ENCODE data around the gene GTF3C1.
"Not testable (repeated sequence)": the region's sequence is repeated elsewhere in the genome, so short reads cannot be mapped to it uniquely, and the experiment has no call there.

GTF3C1 gene

DNA sequence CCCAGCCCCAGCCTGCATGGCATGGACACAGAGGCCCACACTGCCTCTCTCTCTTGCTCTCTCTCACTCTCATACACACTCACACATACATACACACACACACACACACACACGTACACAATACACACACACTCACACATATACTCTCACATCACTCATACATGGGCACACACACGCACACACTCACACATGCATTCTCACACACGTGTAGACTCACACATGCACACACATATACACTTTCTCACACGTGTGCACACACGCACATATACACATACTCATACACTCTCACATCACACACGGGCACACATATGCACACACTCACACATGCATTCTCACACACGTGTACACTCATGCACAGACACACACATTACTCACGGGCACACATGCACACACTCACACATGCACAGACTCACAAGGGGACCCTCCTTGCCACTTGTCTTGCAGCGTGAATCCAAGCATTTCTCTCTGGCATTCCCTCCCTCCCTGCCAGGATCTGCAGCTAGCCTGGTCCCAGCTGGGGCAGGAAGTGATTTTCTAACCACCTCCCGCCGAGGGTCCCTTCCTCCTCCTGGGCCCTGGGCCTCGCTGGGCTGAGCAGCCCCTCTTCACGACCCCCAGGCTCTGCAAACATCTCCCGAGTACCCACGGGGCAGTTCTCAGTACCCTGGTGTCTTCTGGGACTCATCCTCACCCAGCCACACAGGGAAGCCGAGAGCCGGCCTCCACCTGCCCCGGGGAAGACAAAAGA is 110.3 kb downstream of the GTF3C1 start:
- intact Hi-C loops (cut with DNase I), result no loop called here
- peak in 4 of 42 donors; percentile 2 to 18 (median 8) for DNase-seq

DNA sequence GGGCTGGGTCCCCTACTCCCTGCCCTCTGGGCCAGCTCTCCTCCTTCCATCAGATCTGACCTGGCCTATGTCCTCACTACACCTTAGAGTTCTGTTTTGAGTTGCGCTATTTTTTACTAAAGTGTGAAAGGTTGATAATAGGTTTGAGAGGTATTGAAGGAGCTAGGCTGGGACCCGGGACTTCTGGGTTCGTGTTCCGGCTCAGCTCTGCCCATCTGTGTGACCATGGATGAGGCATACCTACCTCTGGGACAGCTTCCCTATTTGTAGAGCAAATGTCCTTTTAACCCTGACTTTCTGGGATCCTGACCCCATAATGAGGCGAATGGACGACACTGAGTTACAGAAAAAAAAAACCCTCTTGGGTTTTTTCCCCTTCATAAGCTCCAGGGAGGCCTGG is 111.8 kb downstream of the GTF3C1 start:
- peak in 6 of 42 donors; percentile 1 to 15 (median 4) for DNase-seq
- intact Hi-C loops (cut with DNase I), result no loop called here

DNA sequence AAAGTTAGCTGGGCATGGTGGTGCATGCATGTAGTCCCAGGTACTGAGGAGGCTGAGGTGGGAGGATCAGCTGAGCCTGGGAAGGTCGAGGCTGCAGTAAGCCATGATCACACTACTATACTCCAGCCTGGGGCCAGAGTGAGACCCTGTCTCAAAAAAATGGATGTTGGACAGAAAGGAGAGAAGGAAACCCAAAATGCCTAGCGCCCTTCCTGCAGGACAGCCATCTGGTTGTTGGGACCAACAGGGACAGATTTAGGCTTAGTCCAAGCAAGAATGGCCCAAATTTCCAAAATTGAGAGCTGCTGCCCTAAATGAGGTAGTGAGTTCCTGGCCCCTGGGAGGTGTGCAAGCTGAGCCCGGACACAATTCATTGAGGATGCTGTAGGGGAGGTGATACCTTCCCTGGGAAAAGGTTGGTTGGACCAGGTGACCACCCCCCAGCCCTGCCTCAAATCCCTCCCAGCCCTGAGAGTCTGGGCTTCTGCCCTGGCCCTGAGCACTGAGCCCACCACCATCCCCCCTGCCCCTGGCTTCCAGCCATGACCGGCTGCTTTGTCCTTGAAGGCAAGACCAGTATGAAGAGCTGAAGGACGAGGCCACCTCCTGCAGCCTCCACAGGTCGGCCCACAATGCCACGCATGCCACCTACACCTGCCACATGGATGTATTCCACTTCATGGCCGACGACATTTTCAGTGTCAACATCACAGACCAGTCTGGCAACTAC is 112.6 kb downstream of the GTF3C1 start:
- peak in 11 of 42 donors; percentile 2 to 39 (median 8) for DNase-seq
- intact Hi-C loops (cut with DNase I), result no loop called here

DNA sequence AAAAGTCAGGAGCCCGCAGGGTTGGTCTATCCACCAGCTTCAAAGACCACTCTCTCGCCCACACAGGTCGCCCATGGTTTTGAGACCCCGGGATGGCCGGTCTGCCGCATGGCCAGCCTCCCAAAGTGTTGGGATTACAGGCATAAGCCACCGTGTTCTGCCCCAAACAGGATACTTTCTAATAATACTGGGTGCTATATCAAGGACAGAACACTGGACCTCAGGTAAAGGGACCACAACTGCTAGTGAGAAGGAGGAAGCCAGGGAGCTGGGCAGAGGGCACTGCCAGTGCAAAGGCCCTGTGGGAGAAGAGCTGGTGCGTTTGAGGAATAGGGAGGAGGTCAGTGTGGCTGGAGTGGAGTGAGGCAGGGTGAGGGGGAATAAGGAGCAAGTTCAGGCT is 113.6 kb downstream of the GTF3C1 start:
- DNase-seq, result peak in 12 of 42 donors; percentile 1 to 27 (median 8)
- intact Hi-C loops (cut with DNase I), result no loop called here

DNA sequence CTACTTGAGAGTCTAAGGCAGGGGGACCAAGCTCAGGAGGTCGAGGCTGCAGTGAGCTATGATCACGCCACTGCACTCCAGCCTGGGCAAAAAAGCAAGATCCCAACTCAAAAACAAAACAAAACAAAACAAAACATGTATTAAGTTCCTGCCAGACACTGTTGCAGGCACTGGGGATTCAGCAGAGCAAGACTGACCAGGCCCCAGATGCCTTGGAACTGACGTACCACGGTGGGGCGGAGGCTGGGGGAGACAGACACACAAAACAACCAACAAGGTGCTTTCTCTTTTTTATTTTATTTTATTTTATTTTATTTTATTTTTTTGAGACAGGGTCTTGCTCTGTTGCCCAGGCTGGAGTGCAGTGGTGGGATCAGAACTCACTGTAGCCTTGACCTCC is 114.6 kb downstream of the GTF3C1 start:
- intact Hi-C loops (cut with DNase I), result not testable (repeated sequence)
- DNase-seq, result peak in 10 of 42 donors; percentile 3 to 39 (median 20)

DNA sequence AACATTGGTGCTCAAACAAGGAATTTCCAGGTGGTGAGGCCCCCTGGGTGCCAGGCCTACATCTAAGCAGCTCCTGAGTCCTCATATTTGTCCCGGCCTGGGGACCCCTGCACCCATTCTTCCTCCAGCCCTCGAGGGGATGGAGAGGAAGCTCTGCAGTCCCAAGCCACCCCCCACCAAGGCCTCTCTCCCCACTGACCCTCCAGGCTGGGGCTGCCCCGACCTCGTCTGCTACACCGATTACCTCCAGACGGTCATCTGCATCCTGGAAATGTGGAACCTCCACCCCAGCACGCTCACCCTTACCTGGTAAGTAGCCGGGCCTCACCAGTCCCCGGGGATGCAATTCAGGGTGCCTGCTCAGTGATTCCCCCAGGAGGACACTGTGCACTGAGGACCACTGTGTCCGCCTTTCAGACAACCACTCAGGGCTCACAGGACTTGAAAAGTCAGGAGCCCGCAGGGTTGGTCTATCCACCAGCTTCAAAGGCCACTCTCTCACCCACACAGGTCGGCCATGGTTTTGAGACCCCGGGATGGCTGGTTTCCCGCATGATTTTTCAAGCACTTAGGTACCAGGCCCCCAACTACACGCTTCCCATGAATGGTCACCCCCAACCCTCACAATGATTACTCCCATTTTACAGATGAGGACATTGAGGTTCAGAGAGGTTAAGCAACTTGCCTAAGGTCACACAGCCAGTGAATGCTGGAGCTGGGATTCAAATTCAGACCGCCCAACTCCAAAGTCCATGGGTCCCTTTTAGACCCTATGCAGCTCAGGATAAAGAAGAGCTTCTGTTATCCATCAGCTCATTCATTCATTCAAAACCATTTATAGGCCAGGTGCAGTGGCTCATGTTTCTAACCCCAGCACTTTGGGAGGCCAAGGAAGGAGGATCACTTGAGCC is 115.3 kb downstream of the GTF3C1 start:
- intact Hi-C loops (cut with DNase I), result no loop called here
- peak in 11 of 42 donors; percentile 1 to 27 (median 15) for DNase-seq

DNA sequence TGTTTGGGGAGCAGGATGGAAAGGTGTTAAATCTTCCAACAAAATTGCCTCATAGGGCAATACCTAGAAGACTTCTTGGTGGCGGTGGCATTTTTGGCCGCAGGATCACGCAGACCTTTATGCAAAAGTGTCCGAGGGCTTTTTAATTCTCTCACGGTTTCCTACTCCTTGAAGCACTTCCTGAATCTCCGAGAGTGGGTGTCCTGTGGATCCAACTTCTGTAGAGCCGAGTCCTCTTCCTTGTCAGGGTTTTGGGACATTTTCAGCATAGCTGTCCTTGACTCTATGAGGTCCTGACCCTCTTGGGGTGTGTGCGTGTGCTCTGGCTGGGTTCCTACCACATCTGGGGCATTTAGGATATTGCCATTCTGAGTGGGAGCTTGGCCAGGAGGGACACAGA is 116.1 kb downstream of the GTF3C1 start:
- DNase-seq, result peak in 8 of 42 donors; percentile 3 to 23 (median 8)
- intact Hi-C loops (cut with DNase I), result no loop called here

DNA sequence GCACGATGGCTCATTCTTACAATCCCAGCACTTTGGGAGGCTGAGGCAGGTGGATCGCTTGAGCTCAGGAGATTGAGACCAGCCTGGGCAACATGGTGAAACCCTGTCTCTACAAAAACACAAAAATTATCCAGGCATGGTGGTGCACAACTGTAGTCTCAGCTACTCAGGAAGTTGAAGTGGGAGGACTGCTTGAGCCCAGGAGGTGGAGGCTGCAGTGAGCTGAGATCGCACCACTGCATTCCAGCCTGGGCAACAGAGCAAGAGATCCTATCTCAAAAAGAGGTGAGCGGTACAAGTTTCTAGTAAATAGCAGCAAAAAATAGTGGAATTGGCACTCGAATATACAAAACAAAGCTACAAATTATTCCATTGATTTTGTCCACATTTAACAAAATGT is 116.5 kb downstream of the GTF3C1 start:
- intact Hi-C loops (cut with DNase I), result not testable (repeated sequence)
- DNase-seq, result peak in 8 of 42 donors; percentile 1 to 28 (median 6)

DNA sequence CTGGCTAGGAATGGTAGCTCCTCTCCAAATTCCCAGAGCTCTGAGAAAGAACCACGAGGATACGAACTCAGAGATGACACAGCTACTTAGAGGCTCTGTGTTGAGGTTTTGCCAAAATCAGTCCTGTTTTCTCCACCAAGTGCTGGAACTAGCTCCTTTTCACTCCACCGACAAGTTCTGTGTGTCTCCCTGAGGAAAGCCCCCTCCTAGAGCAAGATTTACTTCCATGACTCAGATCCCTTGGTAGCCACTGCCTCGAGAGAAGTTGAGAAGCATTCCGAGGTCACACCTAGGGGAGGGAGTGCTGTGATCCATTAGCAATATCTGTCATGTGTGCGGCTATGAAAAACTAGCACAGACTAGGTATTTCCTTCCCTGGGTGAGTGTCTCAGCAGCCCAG is 117.2 kb downstream of the GTF3C1 start:
- intact Hi-C loops (cut with DNase I), result no loop called here
- peak in 5 of 42 donors; percentile 1 to 19 (median 3) for DNase-seq

DNA sequence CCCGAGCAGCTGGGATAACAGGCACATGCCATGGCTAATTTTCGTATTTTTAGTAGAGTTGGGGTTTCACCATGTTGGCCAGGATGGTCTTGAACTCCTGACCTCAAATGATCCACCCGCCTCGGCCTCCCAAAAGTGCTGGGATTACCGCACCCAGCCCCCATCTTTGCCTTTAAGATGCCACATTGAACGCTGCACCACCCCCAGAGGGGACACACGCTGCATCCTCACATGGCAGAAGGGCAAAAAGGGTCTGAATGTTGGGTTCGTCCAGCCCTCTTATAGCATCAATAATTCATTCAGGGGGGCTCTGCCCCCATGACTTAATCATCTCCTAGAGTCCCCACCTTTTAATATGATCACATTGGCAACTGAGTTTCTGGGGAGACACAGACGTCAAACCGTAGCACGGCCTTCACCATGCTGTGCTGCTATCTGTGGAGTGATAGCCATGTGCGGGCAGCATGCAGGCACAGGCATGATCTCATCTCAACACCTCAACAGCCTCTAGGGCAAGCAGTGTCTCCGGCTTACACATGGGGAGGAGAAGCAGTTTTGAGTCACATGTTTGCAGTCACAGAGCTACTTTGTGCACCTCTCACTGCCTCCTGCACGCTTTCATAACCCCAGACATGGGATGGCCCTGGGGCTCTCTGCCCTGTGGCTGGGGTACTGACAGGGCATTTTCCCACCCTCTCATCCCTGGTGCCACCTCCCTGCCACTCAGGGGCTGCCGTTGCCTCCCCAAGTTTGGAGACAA is 117.8 kb downstream of the GTF3C1 start:
- intact Hi-C loops (cut with DNase I), result no loop called here
- peak in 11 of 42 donors; percentile 3 to 26 (median 13) for DNase-seq

DNA sequence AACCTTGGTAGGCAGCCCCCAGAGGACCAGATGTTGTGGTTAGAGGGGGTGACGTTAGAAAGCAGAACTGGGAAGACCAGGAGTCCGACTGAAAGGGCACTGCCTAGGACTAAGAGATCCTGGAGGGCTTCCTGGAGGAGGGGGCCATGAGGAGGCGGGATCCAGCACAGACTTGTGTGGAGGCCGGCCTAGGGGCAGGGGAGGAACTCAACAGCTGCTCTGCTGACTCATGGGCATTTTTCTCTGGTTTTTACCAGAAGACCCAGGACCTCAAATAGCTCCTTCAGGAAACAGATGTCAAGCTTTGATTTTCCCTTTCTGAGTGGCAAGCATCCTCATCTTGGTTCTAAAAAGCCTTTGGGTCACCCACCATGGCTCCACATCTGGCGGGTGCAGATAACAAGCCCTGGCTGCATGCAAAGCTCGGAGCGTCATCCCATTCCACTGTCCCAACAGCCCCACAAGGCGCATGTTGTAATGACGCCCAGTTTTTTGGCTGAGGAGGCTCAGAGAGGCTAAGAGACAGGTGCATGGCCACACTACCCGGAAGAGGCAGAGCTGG is 118.7 kb downstream of the GTF3C1 start:
- DNase-seq, result peak in 9 of 42 donors; percentile 7 to 41 (median 28)
- intact Hi-C loops (cut with DNase I), result no loop called here

DNA sequence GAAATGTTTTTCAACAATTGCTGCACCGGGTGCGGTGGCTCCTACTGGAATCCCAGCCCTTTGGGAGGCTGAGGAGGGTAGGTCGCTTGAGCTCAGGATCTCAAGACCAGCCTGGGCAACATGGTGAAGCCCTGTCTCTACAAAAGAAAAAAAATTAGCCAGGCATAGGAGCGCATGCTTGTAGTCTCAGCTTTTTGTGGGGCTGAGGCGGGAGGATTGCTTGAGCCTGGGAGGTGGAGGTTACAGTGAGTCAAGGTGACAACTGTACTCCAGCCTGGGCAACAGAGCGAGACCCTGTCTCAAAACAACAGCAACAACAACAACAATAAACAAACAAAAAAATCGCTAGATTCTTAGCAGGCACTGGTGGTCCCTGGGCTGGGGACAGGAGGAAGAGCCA is 119.2 kb downstream of the GTF3C1 start:
- DNase-seq, result peak in 2 of 42 donors; percentile 6 to 25
- intact Hi-C loops (cut with DNase I), result no loop called here

DNA sequence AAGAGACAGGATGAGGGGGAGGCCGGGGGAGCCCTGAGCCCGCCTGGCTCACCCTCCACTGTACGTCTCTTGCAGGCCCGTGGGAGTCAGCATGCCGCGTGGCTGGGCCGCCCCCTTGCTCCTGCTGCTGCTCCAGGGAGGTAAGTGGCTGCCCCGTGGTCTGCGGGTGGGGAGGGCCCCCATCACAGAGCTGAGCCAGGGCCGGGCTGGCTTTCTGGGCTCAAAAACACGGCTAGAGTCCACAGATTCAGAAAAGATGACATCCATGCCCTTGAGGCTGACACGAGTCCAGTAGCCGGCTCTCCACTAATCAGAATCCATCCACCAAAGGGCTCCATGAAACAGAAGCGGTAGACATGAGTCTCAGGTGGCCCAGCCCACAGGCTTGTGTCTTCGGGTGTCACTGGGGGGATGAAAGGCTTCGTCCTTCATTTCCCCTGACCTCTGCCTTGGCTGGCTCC is 119.7 kb downstream of the GTF3C1 start:
- intact Hi-C loops (cut with DNase I), result no loop called here
- peak in 8 of 42 donors; percentile 7 to 33 (median 19) for DNase-seq

DNA sequence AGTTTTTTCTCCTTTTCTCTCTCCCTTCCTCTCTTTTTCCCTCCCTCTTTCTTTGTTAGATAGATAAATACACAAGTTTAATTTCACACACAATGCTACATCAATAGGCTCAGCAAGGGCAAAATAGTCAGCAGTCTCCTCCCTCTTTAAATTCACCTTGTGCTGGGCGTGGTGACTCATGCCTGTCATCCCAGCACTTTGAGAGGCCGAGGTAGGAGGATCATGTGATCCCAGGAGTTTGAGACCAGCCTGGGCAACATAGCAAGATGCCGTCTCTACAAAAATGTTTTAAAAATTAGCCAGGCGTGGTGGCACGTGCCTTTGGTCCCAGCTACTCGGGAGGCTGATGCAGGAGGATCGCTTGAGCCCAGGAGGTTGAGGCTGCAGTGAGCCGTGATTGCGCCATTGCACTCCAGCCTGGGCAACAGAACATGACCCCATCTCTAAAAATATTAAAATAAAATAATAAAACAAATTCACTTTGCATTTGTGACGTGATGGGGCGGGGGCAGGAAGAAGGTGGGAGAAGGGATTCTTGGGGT is 120.3 kb downstream of the GTF3C1 start:
- DNase-seq, result peak in 8 of 42 donors; percentile 3 to 28 (median 13)
- intact Hi-C loops (cut with DNase I), result no loop called here

DNA sequence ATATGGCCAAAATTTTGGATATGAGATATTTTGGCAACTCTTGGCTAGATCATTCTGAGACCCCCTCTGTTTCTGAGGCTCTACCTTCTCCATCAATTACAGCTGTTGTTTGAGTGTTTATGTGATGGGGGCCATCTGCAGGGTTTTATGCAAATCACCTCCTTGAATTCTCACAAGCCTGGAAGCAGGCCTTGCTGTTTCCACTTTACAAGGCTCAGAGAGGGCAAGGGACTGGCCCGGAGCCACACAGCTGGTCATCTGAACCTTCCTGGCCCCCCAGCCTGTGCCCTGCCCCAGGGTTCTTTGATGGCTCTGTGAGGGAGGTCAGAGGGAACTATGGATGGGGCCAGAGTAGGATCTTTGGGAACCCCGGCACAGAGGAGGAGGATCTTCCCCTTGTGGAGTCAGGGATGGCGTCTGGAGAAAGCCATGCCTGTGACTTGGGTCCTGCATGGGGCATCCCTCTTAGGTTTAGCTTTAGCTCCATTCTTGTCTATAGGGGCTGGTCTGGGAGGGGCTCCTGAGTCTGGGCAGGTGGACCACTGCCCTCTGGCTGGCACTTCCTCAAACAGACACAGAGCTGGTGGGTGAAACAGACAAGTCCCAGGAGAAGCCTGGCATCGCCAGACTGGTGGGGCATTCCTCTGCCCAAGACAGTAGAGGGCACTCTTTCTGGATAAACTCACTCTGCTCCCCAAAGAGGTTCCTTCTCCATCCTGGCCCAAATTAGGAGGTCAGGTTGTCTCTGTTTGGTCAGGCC is 121.5 kb downstream of the GTF3C1 start:
- intact Hi-C loops (cut with DNase I), result no loop called here
- peak in 11 of 42 donors; percentile 5 to 41 (median 16) for DNase-seq

DNA sequence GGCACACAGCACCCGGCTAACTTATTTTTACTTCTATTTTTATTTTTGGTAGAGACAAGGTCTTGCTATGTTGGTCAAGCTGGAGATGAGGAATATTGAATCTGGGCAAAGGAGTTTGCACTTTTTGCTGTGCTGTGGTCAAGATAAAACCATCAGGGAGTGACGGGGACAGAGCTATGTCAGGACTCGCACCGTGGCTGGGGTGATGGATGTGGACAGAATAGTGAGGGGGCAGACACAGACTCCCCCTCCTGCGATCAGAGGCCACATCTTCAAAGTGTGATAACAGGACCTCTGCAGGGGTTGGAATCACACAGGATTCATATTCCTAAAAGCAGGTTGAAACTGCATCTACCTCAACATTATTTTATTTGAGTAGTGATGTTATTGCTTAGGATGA is 122.2 kb downstream of the GTF3C1 start:
- intact Hi-C loops (cut with DNase I), result no loop called here
- DNase-seq, result peak in 8 of 42 donors; percentile 2 to 31 (median 4)
